PC-9 (cell line): ENCODE measurements around the gene RAD52.
"Not testable (repeated sequence)": the region's sequence is repeated elsewhere in the genome, so short reads cannot be mapped to it uniquely, and the experiment has no call there.

ENCODE experiments used
- CTCF ChIP-seq: fragments of 200-600 bp; sonication (generic); conservative IDR thresholded peaks from 2 replicates; pipeline ENCODE4 v1.6.1; 2017; ENCODE audit warnings: mixed run types, antibody characterized with exemption, mild to moderate bottlenecking, moderate library complexity
- EZH2 ChIP-seq: fragments of 200-600 bp; sonication (generic); IDR thresholded peaks from 2 replicates; pipeline ENCODE4 v1.8.0; 2017; ENCODE audit warnings: antibody characterized with exemption, low read depth

DNA sequence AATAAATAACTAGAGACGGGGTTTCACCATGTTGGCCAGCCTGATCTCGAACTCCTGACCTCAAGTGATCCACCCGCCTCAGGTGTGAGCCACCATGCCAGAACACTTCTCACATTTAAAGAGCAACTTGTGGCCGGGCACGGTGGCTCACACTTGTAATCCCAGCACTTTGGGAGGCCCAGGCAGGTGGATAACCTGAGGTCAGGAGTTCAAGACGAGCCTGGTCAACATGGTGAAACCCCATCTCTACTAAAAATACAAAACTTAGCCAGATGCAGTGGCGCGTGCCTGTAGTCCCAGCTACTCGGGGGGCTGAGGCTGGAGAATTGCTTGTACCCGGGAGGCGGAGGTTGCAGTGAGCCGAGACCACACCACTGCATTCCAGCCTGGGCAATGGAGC is 13.6 kb downstream of the RAD52 start:
- TF ChIP-seq CTCF, EZH2: not testable (repeated sequence)
